Activated T-helper 2 cell treated with anti-CD3 and anti-CD28 coated beads, Interferon-gamma antibody, Interleukin-2, Interleukin-4, amounts not matched to agents 10 μg/mL and 5 μg/mL and 100 μg/mL, durations not matched to agents 14 hours and 24 hours and 36 hours (primary cell): ENCODE measurements around the gene EPC1. TPM values are rescaled to one million over a fixed set of nuclear protein-coding genes. Genes with fewer than 3 reads are reported as not detected.
"Not testable (repeated sequence)": the region's sequence is repeated elsewhere in the genome, so short reads cannot be mapped to it uniquely, and the experiment has no call there.

Experiments
- DNase-seq: peaks from one replicate; pipeline ENCODE4 v3.0.0; 2021; ENCODE audit warnings: low spot score
- H3K27ac Mint-ChIP-seq: one replicate; pipeline ENCODE4 v1.8.0; 2021; ENCODE audit warnings: mixed read lengths
- H3K27me3 Mint-ChIP-seq: one replicate; pipeline ENCODE4 v1.8.0; 2021; ENCODE audit warnings: low read depth, mixed read lengths
- H3K36me3 Mint-ChIP-seq: one replicate; pipeline ENCODE4 v1.8.0; 2021; ENCODE audit warnings: low read depth, mixed read lengths
- H3K4me1 Mint-ChIP-seq: one replicate; pipeline ENCODE4 v1.8.0; 2021; ENCODE audit warnings: low read depth, mixed read lengths
- H3K4me3 Mint-ChIP-seq: one replicate; pipeline ENCODE4 v1.8.0; 2021; ENCODE audit warnings: low read depth, mild to moderate bottlenecking, moderate library complexity, mixed read lengths
- H3K9me3 Mint-ChIP-seq: one replicate; pipeline ENCODE4 v1.8.0; 2021; ENCODE audit warnings: mixed read lengths
- intact Hi-C: fragments of 100-400 bp; cut with micrococcal nuclease; formaldehyde crosslinking; loops from one replicate; pipeline ENCODE4 v1.15.1; 2023
- total RNA-seq: library from RNA; stranded (reverse); gene quantifications from 2 replicates; pipeline ENCODE4 v1.2.3, GENCODE V29; 2022

EPC1 gene
- total RNA-seq, 1 donor from 2014 or later = 35.3 TPM

DNA sequence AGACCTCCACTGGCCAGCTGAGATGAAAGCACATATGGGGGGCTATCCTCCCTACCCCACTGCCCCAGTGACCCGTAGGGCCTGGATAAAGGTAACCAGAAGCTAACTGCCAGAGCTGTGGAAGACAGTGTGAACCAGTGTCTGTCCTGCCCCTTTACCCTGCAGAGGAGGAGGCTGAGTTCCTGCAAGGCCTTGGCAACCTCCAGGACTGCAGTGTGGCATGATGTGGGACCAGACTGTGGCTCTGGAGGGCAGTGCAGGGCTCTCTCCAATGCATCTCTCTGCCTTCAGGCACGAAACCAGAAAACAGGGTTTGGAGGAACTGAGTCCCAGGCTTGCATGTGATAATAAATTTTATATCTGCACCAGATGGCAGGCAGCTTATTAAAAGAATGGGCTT is 93.1 kb downstream of the EPC1 start:
- Mint-ChIP-seq H3K27ac (no peak overlapping the region), H3K9me3 (no peaks in the 10 kb centered on the region)
- intact Hi-C loops = no loop called here

DNA sequence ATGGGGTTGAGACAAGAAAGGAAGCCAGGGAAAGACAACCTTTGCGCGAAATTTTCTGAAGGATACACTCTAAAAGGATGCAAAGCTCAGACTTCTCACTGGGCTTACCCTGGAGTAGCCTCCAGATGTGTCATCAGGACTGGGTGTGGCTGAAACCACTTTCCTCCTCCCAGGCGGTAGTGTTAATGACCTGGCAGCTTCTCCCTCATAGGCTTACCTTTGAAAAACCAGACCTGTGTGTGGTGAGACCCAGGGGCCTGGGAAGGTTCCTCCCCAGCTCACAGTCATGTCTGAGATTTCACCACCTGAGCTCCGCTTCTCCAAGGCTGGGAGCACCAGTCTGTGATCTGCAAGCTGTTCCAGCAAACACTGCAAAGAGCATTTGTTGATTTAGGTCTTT is 93.7 kb downstream of the EPC1 start:
- Mint-ChIP-seq H3K9me3 (no peaks in the 10 kb centered on the region), H3K27ac (peak overlapping the region; percentile 33)
- intact Hi-C loops = no loop called here

More for the DNA sequence above, 93.1 kb downstream of the EPC1 start:
- H3K4me3 Mint-ChIP-seq = no peak overlapping the region
- H3K27me3 Mint-ChIP-seq = no peaks in the 10 kb centered on the region
- no peak for DNase-seq
- peaks cover 30% of the 10 kb centered on the region for H3K4me1 Mint-ChIP-seq
- no peaks in the 10 kb centered on the region for H3K36me3 Mint-ChIP-seq

DNA sequence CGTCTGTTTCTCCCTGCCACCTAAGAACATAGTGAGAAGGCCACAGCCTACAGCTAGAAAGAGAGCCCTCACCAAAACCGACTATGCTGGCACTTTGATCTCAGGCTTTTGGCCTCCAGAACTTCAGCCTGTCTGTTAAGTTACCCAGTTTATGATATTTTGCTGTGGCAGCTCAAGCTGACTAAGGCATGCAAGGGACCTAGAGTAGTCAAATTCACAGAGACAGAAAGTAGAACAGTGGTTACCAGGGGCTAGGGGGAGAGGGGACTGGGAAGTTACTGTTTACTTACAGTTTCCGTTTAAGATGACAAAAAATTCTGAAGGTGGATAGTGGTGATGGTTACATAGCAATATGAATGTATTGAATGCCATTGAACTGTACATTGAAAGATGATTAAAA is 96.5 kb downstream of the EPC1 start:
- intact Hi-C loops, H3K36me3 Mint-ChIP-seq, H3K9me3 Mint-ChIP-seq, DNase-seq, H3K4me3 Mint-ChIP-seq, H3K27me3 Mint-ChIP-seq: not testable (repeated sequence)
- peaks cover 32% of the 10 kb centered on the region for H3K4me1 Mint-ChIP-seq
- peak overlapping the region; percentile 84 for H3K27ac Mint-ChIP-seq

More for the DNA sequence above, 93.7 kb downstream of the EPC1 start:
- no peaks in the 10 kb centered on the region for H3K36me3 Mint-ChIP-seq
- peaks cover 30% of the 10 kb centered on the region for H3K4me1 Mint-ChIP-seq
- no peak for DNase-seq
- H3K27me3 Mint-ChIP-seq = no peaks in the 10 kb centered on the region
- no peak overlapping the region for H3K4me3 Mint-ChIP-seq

DNA sequence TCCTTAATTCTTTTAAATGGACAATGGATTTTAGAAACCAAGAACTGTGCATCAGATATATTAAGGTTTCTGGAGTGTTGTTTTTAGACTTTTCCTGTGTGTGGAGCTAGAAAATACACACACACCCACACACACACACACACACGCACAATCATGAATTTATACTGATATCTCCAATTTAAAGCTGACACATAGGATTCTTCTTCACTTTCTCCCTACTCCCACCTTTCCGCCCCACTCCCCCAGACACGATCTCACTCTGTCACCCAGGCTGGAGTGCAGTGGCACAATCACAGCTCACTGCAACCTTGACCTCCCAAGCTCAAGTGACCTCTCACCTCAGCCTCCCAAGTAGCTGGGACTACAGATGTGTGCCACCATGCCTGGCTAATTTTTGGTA is 100.3 kb downstream of the EPC1 start:
- peak overlapping the region; percentile 17 for H3K27ac Mint-ChIP-seq
- no peaks in the 10 kb centered on the region for H3K9me3 Mint-ChIP-seq
- no peak for DNase-seq
- H3K27me3 Mint-ChIP-seq = no peaks in the 10 kb centered on the region
- no peak overlapping the region for H3K4me3 Mint-ChIP-seq
- no peaks in the 10 kb centered on the region for H3K36me3 Mint-ChIP-seq
- H3K4me1 Mint-ChIP-seq = peaks cover 39% of the 10 kb centered on the region
- intact Hi-C loops = no loop called here

DNA sequence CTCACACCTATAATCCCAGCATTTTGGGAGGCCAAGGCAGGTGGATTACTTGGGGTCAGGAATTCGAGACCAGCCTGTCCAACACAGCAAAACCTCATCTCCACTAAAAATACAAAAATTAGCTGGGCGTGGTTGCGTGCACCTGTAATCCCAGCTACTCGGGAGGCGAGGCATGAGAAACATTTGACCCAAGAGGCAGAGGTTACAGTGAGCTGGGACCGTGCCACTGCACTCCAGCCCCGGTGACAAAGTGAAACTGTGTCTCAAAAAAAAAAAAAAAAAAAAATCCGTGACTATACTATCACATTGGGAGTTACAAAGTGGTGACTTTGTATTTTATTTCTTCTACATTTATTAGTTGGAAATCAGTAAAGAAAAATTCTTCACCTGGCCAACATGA is 101.2 kb downstream of the EPC1 start:
- Mint-ChIP-seq H3K9me3 (no peaks in the 10 kb centered on the region), H3K36me3 (no peaks in the 10 kb centered on the region), H3K4me3 (no peak overlapping the region), H3K27me3 (no peaks in the 10 kb centered on the region), H3K4me1 (peaks cover 33% of the 10 kb centered on the region), H3K27ac (no peak overlapping the region)
- intact Hi-C loops = loop anchor here (2.0 kb wide), 1 partner anchor 55 kb away; no protein-coding TSS in a partner anchor
- no peak for DNase-seq

DNA sequence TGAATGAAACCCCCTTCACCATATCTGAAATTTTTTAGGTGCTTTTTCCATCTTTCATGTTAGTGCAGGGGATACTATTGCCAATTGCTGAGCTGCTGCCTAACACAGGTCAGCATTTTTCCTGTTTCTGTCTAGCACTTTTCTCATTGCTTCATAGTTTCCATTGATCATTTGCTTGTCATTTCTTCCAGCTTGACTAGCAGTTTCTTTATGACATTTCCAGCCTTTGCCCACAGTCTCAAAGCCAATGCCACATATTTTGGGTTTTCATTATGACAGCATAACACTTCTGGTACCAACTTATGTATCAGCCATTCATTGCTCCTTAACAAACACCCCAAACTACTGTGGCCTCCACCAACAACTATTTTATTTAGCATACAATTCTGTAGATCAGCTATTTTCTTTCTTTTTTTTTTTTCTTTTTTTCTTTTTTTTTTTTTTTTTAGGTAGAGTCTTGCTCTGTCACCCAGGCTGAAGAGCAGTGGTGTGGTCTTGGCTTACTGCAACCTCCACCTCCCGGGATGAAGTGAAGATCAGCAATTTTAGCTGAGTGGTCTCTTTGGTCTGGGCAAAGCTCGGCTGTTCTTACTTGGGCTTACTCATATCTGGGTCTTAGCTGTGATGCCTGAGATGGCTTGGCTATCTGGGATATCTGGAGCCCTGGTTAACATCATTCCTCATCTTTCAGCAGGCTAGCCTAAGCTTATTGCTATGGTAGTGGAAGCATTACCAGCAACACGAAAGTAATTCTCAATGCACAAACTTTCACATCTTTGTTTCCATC is 102.3 kb downstream of the EPC1 start:
- Mint-ChIP-seq H3K9me3 (no peaks in the 10 kb centered on the region), H3K4me1 (peaks cover 26% of the 10 kb centered on the region)

DNA sequence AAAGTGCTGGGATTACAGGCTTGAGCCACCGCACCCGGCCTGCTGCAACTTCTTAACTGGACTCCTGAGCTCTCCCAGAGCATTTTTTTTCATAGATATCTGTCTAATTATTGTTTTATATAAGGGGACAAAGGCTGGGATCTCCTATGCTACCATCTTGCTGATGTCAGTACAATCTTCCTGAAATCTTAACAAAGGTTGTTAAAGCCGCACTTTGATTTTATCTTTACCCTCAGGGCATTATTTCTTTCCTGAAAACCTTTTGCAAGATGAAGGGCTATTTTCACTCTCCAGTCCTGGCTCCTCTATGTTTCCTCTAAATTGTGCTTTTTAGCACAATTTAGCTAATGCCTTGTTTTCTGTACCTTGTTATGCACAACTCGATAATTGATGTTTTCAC is 102.9 kb downstream of the EPC1 start:
- DNase-seq = no peak
- H3K27me3 Mint-ChIP-seq = no peaks in the 10 kb centered on the region
- no peaks in the 10 kb centered on the region for H3K36me3 Mint-ChIP-seq
- intact Hi-C loops = loop anchor here (1.0 to 5.0 kb wide), 4 partner anchors 53 to 103 kb away; partner anchors contain the start of gene EPC1
- peak overlapping the region; percentile 2 for H3K4me3 Mint-ChIP-seq
- no peaks in the 10 kb centered on the region for H3K9me3 Mint-ChIP-seq
- H3K4me1 Mint-ChIP-seq = peaks cover 23% of the 10 kb centered on the region
- H3K27ac Mint-ChIP-seq = peak overlapping the region; percentile 85

More for the DNA sequence above, 102.3 kb downstream of the EPC1 start:
- Mint-ChIP-seq H3K36me3 (no peaks in the 10 kb centered on the region), H3K27ac (peak overlapping the region; percentile 85), H3K4me3 (peak overlapping the region; percentile 2), H3K27me3 (no peaks in the 10 kb centered on the region)
- intact Hi-C loops = loop anchor here (1.0 to 5.0 kb wide), 4 partner anchors 54 to 103 kb away; partner anchors contain the start of gene EPC1
- DNase-seq = no peak

DNA sequence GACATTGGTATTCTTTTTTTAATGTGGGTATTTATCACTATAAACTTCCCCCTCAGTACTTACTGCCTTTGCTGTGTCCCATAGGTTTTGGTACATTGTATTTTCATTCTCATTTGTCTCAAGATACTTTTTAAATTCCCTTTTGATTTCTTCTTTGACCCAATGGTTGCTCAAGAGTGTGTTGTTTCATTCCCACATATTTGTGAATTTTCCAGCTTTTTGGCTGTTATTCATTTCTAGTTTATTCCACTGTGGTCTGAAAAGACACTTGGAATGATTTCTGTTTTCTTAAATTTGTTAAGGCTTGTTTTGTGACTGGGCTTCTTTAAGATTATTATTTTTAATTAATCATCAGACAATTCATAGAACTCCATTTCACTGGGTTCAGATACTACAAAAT is 105.0 kb downstream of the EPC1 start:
- no peak overlapping the region for H3K4me3 Mint-ChIP-seq
- no peak for DNase-seq
- intact Hi-C loops = loop anchor here (5.0 kb wide), 1 partner anchor 105 kb away; the partner anchor contains the start of gene EPC1
- H3K27ac Mint-ChIP-seq = no peak overlapping the region
- H3K9me3 Mint-ChIP-seq = no peaks in the 10 kb centered on the region
- no peaks in the 10 kb centered on the region for H3K27me3 Mint-ChIP-seq
- H3K4me1 Mint-ChIP-seq = peaks cover 21% of the 10 kb centered on the region
- no peaks in the 10 kb centered on the region for H3K36me3 Mint-ChIP-seq

DNA sequence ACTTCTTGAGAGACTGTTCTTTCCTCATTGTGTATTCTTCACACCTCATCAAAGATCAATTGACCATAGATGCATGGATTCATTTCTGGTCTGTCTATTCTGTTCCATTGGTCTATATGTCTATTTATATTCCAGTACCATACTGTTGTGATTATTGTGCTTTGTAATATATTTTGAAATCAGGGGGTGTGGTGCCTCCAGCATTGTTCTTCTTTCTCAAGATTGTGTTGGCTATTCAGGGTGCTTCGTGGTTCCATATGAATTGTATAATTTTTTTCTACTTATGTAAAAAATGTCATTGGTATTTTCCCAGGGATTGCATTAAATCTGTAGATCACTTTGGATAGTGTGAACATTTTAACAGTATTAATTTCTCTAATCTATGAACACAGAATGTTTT is 106.5 kb downstream of the EPC1 start:
- Mint-ChIP-seq H3K4me1 (peaks cover 16% of the 10 kb centered on the region), H3K9me3 (no peaks in the 10 kb centered on the region), H3K36me3 (no peaks in the 10 kb centered on the region), H3K27ac (no peak overlapping the region), H3K27me3 (no peaks in the 10 kb centered on the region), H3K4me3 (no peak overlapping the region)
- no peak for DNase-seq
- intact Hi-C loops = loop anchor here (5.0 kb wide), 1 partner anchor 107 kb away; the partner anchor contains the start of gene EPC1

DNA sequence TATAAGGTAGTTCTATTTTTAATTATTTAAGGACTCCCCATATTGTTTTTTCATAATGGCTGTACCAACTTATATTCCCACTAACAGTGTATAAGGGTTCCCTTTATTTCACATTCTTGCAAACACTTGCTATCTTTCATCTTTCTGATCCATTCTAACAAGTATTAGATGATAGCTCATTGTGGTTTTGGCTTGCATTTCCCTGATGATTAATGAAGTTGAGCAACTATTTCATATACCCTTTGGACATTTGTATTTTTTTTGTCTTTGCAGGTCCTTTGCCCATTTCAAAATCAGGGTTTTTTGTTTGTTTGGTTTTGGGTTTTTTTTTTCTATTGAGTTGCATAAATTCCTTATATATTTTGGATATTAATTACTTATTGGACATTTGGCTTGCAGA is 107.2 kb downstream of the EPC1 start:
- H3K9me3 Mint-ChIP-seq = no peaks in the 10 kb centered on the region
- H3K27me3 Mint-ChIP-seq = no peaks in the 10 kb centered on the region
- H3K4me1 Mint-ChIP-seq = peaks cover 12% of the 10 kb centered on the region
- H3K27ac Mint-ChIP-seq = no peak overlapping the region
- no peak overlapping the region for H3K4me3 Mint-ChIP-seq
- intact Hi-C loops = loop anchor here (5.0 kb wide), 1 partner anchor 108 kb away; the partner anchor contains the start of gene EPC1
- DNase-seq = no peak
- no peaks in the 10 kb centered on the region for H3K36me3 Mint-ChIP-seq

DNA sequence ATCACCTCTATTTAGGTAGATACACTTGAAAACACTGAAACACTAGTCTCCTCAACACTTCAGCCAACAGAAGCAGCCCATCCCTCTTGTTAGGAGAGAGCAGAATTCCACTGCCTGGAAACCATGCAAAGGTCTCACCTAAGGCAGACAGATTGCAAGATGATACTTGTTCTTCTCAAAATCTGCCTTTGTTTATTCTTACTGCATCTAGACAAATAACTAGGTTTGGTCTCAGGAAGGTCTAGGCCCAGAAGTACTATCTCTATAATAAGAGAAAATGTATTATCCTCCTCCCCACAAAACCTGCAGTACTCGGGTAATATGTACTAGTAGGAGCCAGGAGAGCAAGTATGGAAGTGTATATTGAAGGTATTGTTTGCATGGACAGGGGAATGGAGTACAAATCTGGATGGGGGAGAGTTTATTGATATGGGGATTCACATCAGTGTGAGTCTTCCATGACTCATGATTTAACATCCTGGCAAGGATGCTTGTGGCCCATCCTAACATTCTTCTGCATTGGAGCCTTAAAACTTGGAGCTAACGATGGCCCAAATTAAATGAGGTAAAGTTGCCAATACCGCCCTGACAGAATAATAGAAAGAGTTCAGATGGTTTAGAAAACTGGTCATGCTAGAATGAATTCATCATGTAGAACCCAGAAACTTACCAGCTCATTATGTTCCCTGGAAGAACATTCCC is 109.2 kb downstream of the EPC1 start:
- intact Hi-C loops = no loop called here
- DNase-seq = no peak
- no peak overlapping the region for H3K4me3 Mint-ChIP-seq
- H3K4me1 Mint-ChIP-seq = no peaks in the 10 kb centered on the region
- no peaks in the 10 kb centered on the region for H3K36me3 Mint-ChIP-seq
- H3K9me3 Mint-ChIP-seq = peaks cover 4% of the 10 kb centered on the region
- no peaks in the 10 kb centered on the region for H3K27me3 Mint-ChIP-seq
- no peak overlapping the region for H3K27ac Mint-ChIP-seq

DNA sequence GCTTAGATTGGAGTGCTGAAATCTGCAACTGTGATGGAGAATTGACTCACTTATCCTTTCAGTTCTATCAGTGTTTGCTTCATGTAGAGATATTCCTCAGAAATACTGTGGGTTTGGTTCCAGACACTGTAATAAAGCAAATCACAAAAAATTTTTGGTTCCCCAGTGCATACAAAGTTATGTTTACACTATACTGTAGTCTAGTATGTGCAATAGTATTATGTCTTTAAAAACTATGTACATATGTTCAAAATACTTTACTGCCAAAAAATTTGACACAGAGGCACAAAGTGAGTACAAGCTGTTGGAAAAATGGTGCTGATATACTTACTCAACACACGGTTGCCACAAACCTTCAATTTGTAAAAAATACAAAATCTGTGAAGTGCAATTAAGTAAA is 112.5 kb downstream of the EPC1 start:
- no peak for DNase-seq
- no peak overlapping the region for H3K27ac Mint-ChIP-seq
- H3K9me3 Mint-ChIP-seq = peaks cover 4% of the 10 kb centered on the region
- H3K4me1 Mint-ChIP-seq = no peaks in the 10 kb centered on the region
- no peaks in the 10 kb centered on the region for H3K27me3 Mint-ChIP-seq
- intact Hi-C loops = no loop called here
- no peak overlapping the region for H3K4me3 Mint-ChIP-seq
- H3K36me3 Mint-ChIP-seq = no peaks in the 10 kb centered on the region

DNA sequence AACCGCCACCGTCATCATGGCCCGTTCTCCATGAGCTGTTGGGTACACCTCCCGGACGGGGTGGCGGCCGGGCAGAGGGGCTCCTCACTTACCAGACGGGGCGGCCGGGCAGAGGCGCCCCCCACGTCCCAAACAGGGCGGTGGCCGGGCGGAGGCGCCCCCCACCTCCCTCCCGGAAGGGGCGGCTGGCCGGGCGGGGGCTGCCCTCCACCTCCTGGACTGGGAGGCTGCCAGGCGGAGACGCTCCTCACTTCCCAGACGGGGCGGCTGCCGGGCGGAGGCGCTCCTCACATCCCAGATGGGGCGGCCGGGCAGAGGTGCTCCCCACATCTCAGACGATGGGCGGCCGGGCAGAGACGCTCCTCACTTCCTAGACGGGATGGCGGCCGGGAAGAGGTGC is 113.6 kb downstream of the EPC1 start:
- intact Hi-C loops, H3K27me3 Mint-ChIP-seq, H3K36me3 Mint-ChIP-seq: not testable (repeated sequence)

More for the DNA sequence above, 113.6 kb downstream of the EPC1 start:
- not testable (repeated sequence) for H3K9me3 Mint-ChIP-seq, H3K4me1 Mint-ChIP-seq, H3K4me3 Mint-ChIP-seq, DNase-seq, H3K27ac Mint-ChIP-seq
